Breast epithelium (tissue), 3 donors: ENCODE data around the gene SDSL.

ENCODE experiments used
- POLR2A ChIP-seq: fragments of 450-650 bp; IDR thresholded peaks from one replicate; pipeline ENCODE4 v1.6.1; 2016; ENCODE audit warnings: antibody characterized with exemption, mild to moderate bottlenecking, moderate library complexity
- POLR2AphosphoS5 ChIP-seq, 3 donors: sonication (generic); formaldehyde crosslinking; IDR thresholded peaks; one replicate each; pipeline ENCODE4 v1.6.1; 2017; ENCODE audit warnings: antibody characterized with exemption in 3 of 3
- TF ChIP-seq, protein P1 (sequence below), 3 donors: fragments of 450-650 bp; IDR thresholded peaks; one replicate each; pipeline ENCODE4 v1.5.1; 2016 to 2017; ENCODE audit warnings: antibody characterized with exemption in 3 of 3, mild to moderate bottlenecking in 3 of 3, moderate library complexity in 3 of 3

DNA sequence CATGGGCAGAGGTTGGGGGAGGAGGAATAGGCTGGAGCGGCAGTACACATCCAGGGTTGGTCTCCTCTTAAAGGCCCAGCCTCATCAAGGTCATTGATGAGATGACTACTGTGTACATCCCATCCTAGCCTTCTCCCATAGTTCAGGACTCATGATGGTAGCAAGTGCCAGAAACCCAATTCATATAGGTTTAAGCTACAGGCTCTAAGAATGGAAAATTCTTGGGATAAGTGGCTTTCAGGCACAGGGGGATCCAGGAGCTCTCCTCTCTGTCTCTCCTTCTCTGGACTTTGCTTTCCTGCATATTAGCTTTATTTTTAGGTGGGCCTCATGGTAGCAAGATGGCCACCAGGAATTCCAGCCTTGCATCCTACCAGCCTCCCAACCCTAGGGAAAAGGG lies 6.3 kb downstream of the SDSL start:
- TF ChIP-seq, protein P1, sequence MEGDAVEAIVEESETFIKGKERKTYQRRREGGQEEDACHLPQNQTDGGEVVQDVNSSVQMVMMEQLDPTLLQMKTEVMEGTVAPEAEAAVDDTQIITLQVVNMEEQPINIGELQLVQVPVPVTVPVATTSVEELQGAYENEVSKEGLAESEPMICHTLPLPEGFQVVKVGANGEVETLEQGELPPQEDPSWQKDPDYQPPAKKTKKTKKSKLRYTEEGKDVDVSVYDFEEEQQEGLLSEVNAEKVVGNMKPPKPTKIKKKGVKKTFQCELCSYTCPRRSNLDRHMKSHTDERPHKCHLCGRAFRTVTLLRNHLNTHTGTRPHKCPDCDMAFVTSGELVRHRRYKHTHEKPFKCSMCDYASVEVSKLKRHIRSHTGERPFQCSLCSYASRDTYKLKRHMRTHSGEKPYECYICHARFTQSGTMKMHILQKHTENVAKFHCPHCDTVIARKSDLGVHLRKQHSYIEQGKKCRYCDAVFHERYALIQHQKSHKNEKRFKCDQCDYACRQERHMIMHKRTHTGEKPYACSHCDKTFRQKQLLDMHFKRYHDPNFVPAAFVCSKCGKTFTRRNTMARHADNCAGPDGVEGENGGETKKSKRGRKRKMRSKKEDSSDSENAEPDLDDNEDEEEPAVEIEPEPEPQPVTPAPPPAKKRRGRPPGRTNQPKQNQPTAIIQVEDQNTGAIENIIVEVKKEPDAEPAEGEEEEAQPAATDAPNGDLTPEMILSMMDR (IDR thresholded peaks at IDR 0.05), result no peak
- TF ChIP-seq POLR2AphosphoS5 (IDR thresholded peaks at IDR 0.05), result no peak
- no peak for TF ChIP-seq POLR2A
